HUES6 (cell line): Measurements from ENCODE around the gene PLIN1.

Source experiments
- H3K27ac ChIP-seq: 2 replicates; pipeline ENCODE4 v1.7.0; 2013; ENCODE audit warnings: low read depth, mild to moderate bottlenecking, low read length, inconsistent platforms
- H3K27me3 ChIP-seq: 2 replicates; pipeline ENCODE4 v1.6.1; 2013; ENCODE audit warnings: low read length; ENCODE audit not compliant: control insufficient read depth, insufficient read depth
- H3K36me3 ChIP-seq: 2 replicates; pipeline ENCODE4 v1.6.1; 2013; ENCODE audit warnings: low read length; ENCODE audit not compliant: control insufficient read depth, insufficient read depth
- H3K4me1 ChIP-seq: 2 replicates; pipeline ENCODE4 v1.6.1; 2013; ENCODE audit warnings: low read length; ENCODE audit not compliant: control insufficient read depth, insufficient read depth
- H3K4me3 ChIP-seq: 2 replicates; pipeline ENCODE4 v1.5.1; 2013; ENCODE audit warnings: low read depth, low read length
- H3K9ac ChIP-seq: one replicate; pipeline ENCODE4 v1.6.1; 2013; ENCODE audit warnings: mild to moderate bottlenecking, low read length
- H3K9me3 ChIP-seq: 2 replicates; pipeline ENCODE4 v1.6.1; 2013; ENCODE audit warnings: low read depth, low read length; ENCODE audit not compliant: control insufficient read depth, insufficient read depth

The PLIN1 gene

GRCh38 chr15:89672221-89673164 is 6.7 kb downstream of the PLIN1 start:
- H3K4me1 ChIP-seq = no peaks in the 10 kb centered on the region
- H3K9me3 ChIP-seq = no peaks in the 10 kb centered on the region
- no peak overlapping the region for H3K4me3 ChIP-seq

GRCh38 chr15:89671687-89672086 is 7.5 kb downstream of the PLIN1 start:
- Histone ChIP-seq H3K36me3 (no peaks in the 10 kb centered on the region), H3K4me3 (no peak overlapping the region), H3K27ac (no peak overlapping the region), H3K9me3 (no peaks in the 10 kb centered on the region), H3K4me1 (no peaks in the 10 kb centered on the region; the same call in 1 of the 2 replicates), H3K9ac (no peak overlapping the region), H3K27me3 (peaks cover 11% of the 10 kb centered on the region; the same call in 1 of the 2 replicates)

More at GRCh38 chr15:89672221-89673164, 6.7 kb downstream of the PLIN1 start:
- no peak overlapping the region for H3K27ac ChIP-seq
- no peaks in the 10 kb centered on the region for H3K36me3 ChIP-seq
- H3K9ac ChIP-seq = no peak overlapping the region
- peaks cover 8% of the 10 kb centered on the region; the same call in 1 of the 2 replicates for H3K27me3 ChIP-seq

DNA sequence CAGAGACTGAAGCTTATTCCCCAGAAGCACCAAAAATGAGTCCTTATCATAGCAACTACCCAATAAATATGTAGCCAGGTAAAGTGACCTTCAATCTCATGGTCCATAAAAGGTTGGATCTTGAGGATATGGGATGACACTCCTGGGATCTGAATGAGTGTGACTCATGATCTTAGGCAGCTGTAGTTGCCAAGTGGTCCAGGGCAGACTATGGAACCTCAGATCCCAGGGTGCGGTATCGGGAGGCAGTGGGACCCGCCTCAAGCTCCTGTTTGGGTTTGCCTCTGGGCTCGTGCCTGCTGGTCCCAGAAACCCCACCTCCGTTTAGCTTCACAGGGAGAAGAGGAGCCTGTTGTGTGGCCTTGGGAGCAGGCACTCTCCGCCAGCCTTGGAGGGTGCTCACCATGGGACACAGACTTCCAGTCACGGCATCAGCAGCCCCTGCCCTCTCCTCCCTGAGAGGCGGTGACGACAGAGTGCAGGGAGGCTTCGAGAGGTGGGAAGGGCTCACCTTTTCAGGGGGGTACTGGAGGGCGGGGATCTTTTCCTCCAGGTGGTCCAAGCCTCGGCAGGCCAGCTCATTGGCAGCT is 8.1 kb downstream of the PLIN1 start:
- H3K4me1 ChIP-seq = peaks cover 5% of the 10 kb centered on the region
- H3K27ac ChIP-seq = no peak overlapping the region
- peaks cover 17% of the 10 kb centered on the region for H3K27me3 ChIP-seq
- no peaks in the 10 kb centered on the region for H3K9me3 ChIP-seq
- no peak overlapping the region for H3K4me3 ChIP-seq
- no peaks in the 10 kb centered on the region for H3K36me3 ChIP-seq
- no peak overlapping the region for H3K9ac ChIP-seq

- Histone ChIP-seq H3K9ac (no peak overlapping the region), H3K9me3 (no peaks in the 10 kb centered on the region), H3K4me1 (peaks cover 11% of the 10 kb centered on the region), H3K27me3 (peaks cover 24% of the 10 kb centered on the region), H3K36me3 (no peaks in the 10 kb centered on the region), H3K4me3 (no peak overlapping the region), H3K27ac (no peak overlapping the region)
Measured at GRCh38 chr15:89669941-89670340, 9.2 kb downstream of the PLIN1 start.

DNA sequence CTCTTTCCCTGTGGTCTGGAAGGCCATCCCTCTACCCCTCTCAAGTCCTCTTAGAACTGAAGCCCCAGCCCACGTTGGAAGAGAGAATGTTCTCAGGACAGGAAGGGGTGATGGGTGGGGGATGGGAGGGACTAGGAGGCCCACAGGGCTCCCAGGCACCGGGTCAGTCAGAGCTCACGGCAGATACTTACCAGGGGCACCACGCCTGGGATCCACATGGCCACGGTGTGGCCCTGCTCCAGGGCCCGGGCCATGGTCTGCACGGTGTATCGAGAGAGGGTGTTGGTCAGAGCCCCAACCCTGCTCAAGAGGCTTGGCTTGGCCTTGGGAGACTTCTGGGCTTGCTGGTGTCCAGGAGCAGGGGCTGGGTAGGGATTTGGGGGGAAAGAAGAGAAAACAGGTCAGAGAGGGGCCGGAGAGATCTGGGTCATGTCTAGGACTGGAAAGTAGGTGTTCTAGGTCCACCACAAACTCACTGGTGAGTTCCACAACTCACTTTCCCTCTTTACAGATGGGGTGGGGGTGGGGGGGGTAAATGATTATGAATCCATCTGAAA is 9.8 kb downstream of the PLIN1 start:
- Histone ChIP-seq H3K27me3 (peaks cover 29% of the 10 kb centered on the region), H3K4me3 (no peak overlapping the region), H3K4me1 (peaks cover 16% of the 10 kb centered on the region), H3K27ac (no peak overlapping the region), H3K9me3 (no peaks in the 10 kb centered on the region), H3K36me3 (no peaks in the 10 kb centered on the region), H3K9ac (no peak overlapping the region)

DNA sequence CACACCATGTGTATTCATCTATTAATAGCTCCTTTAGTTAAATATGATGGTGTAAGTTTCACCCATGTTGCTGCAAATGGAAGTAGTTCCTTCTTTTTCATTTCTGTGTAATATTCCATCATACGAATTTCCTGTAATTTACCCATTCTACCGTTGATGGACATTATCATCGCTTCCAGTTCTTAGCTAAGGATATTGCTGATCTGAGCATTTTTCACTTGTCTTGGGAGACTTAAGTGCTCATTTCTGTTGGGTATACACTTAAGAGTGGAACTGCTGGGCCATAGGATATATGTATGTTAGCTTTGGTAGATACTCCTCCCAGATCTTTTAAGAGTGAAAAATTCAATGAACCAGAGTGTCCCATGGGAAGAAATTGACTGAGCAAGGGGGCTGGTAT is 11.0 kb downstream of the PLIN1 start:
- Histone ChIP-seq H3K9me3 (no peaks in the 10 kb centered on the region), H3K36me3 (no peaks in the 10 kb centered on the region), H3K4me3 (no peak overlapping the region), H3K27ac (no peak overlapping the region), H3K9ac (no peak overlapping the region), H3K27me3 (peaks cover 23% of the 10 kb centered on the region), H3K4me1 (peaks cover 17% of the 10 kb centered on the region)

DNA sequence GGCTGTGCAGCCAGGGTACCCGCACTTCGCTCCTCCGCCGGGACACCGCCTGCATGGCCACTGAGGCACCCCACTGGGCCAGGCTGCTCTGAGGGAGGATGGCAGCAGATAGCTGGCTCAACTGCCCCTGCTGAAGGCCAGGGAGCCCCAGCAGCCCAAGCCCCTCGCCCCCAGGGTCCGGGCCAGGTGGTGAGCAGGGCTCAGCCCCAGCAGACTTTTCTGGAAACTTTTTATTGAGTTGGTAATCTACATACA is 11.5 kb downstream of the PLIN1 start:
- Histone ChIP-seq H3K4me1 (peaks cover 17% of the 10 kb centered on the region), H3K36me3 (no peaks in the 10 kb centered on the region), H3K27me3 (peaks cover 23% of the 10 kb centered on the region), H3K4me3 (no peak overlapping the region), H3K9me3 (no peaks in the 10 kb centered on the region), H3K9ac (no peak overlapping the region), H3K27ac (no peak overlapping the region)

- Histone ChIP-seq H3K36me3 (no peaks in the 10 kb centered on the region), H3K9ac (no peak overlapping the region), H3K4me3 (no peak overlapping the region), H3K9me3 (no peaks in the 10 kb centered on the region), H3K4me1 (peaks cover 17% of the 10 kb centered on the region), H3K27me3 (peaks cover 23% of the 10 kb centered on the region), H3K27ac (no peak overlapping the region)
Measured at GRCh38 chr15:89666858-89667705, 12.1 kb downstream of the PLIN1 start.

DNA sequence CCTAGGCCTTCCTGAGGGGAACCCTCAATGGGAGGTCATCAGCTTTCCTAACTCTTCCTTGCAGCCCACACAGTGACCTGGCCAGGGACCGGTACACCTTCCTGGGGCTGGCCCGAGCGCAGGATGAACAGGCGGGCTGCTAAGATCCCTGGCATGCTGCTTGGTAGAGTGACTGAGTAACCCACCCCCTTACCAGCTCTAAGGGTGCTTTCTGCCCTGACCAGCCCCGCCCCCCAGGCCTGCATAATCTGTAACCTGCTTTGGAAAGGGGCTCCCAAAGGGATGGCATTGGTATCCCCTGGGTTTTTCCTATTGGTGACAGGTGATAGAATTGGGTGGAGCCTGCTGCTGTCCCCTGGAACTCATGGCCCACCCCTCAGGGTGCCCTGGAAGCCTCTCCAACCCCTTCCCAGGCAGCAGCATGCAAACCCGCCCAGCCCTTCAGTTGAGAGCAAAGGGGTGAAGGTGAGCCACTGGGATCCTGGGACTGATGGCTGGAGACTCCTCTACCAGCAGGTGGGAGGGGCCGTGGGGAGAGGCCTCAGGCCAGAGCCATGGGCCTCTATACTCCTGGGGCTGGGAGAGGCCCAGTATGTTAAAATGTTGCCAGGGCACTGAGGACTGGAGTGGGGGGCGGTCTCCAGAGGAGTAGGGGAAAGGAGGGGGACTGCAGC is 12.8 kb downstream of the PLIN1 start:
- Histone ChIP-seq H3K27ac (no peak overlapping the region), H3K4me1 (peaks cover 17% of the 10 kb centered on the region), H3K4me3 (peak overlapping the region; percentile 56), H3K9ac (no peak overlapping the region), H3K36me3 (no peaks in the 10 kb centered on the region), H3K27me3 (peaks cover 23% of the 10 kb centered on the region), H3K9me3 (no peaks in the 10 kb centered on the region)

GRCh38 chr15:89665449-89666181 is 13.6 kb downstream of the PLIN1 start:
- Histone ChIP-seq H3K9ac (peak overlapping the region; percentile 10), H3K36me3 (no peaks in the 10 kb centered on the region), H3K4me3 (peak overlapping the region; percentile 56), H3K27ac (no peak overlapping the region), H3K4me1 (peaks cover 17% of the 10 kb centered on the region), H3K27me3 (peaks cover 26% of the 10 kb centered on the region), H3K9me3 (no peaks in the 10 kb centered on the region)
